Measurements from ENCODE around the gene ZNF469. TPM values are rescaled to one million over a fixed set of nuclear protein-coding genes. Genes with fewer than 3 reads are reported as not detected.

Gene ZNF469
- total RNA-seq, 1 experiment from 2014 or later: not detected

- H3K36me3 ChIP-seq (ENCODE audit: insufficient read depth, low read length): no peaks in the 10 kb centered on the region
- H3K27me3 ChIP-seq (ENCODE audit: low read length): no peaks in the 10 kb centered on the region
- no peaks in the 10 kb centered on the region for H3K79me2 ChIP-seq (ENCODE audit: low read length)
- no peaks in the 10 kb centered on the region for H3K9me2 ChIP-seq (replicated peaks; ENCODE audit: insufficient read depth, low read length)
- H3K4me3 ChIP-seq (ENCODE audit: low read length): no peak overlapping the region
- DNase-seq: no peak
- no peak overlapping the region for H3K27ac ChIP-seq (ENCODE audit: low read length)
- no peak overlapping the region for H3K4me2 ChIP-seq (ENCODE audit: low read depth, low read length, poor library complexity, severe bottlenecking)
- H2AFZ ChIP-seq (ENCODE audit: low read length): no peak overlapping the region
- H3K4me1 ChIP-seq (ENCODE audit: low read length): no peaks in the 10 kb centered on the region
- H3K9me3 ChIP-seq (ENCODE audit: low read length): no peaks in the 10 kb centered on the region
- no peak overlapping the region for H3K9ac ChIP-seq (ENCODE audit: low read length)
- no peaks in the 10 kb centered on the region for H4K20me1 ChIP-seq (ENCODE audit: insufficient read depth, low read depth, low read length)
These were observed 11.7 kb downstream of the ZNF469 start for GRCh38 chr16:88394426-88394825.

GRCh38 chr16:88395669-88396584, 13.2 kb downstream of the ZNF469 start:
- no peaks in the 10 kb centered on the region for H3K4me1 ChIP-seq (ENCODE audit: low read length)
- H2AFZ ChIP-seq (ENCODE audit: low read length): no peak overlapping the region
- DNase-seq: no peak
- no peak overlapping the region for H3K9ac ChIP-seq (ENCODE audit: low read length)
- no peaks in the 10 kb centered on the region for H4K20me1 ChIP-seq (ENCODE audit: insufficient read depth, low read depth, low read length)
- no peak overlapping the region for H3K27ac ChIP-seq (ENCODE audit: low read length)
- no peaks in the 10 kb centered on the region for H3K27me3 ChIP-seq (ENCODE audit: low read length)
- no peaks in the 10 kb centered on the region for H3K36me3 ChIP-seq (ENCODE audit: insufficient read depth, low read length)
- H3K9me2 ChIP-seq (replicated peaks; ENCODE audit: insufficient read depth, low read length): no peaks in the 10 kb centered on the region
- no peak overlapping the region for H3K4me3 ChIP-seq (ENCODE audit: low read length)
- H3K4me2 ChIP-seq (ENCODE audit: low read depth, low read length, poor library complexity, severe bottlenecking): no peak overlapping the region
- no peaks in the 10 kb centered on the region for H3K9me3 ChIP-seq (ENCODE audit: low read length)
- no peaks in the 10 kb centered on the region for H3K79me2 ChIP-seq (ENCODE audit: low read length)

- H3K9me2 ChIP-seq (replicated peaks; ENCODE audit: insufficient read depth, low read length): no peaks in the 10 kb centered on the region
- H3K27ac ChIP-seq (ENCODE audit: low read length): no peak overlapping the region
- no peak overlapping the region for H2AFZ ChIP-seq (ENCODE audit: low read length)
- no peak overlapping the region for H3K9ac ChIP-seq (ENCODE audit: low read length)
- H3K4me1 ChIP-seq (ENCODE audit: low read length): no peaks in the 10 kb centered on the region
- no peaks in the 10 kb centered on the region for H3K27me3 ChIP-seq (ENCODE audit: low read length)
- no peak overlapping the region for H3K4me2 ChIP-seq (ENCODE audit: low read depth, low read length, poor library complexity, severe bottlenecking)
- no peaks in the 10 kb centered on the region for H3K79me2 ChIP-seq (ENCODE audit: low read length)
- no peaks in the 10 kb centered on the region for H4K20me1 ChIP-seq (ENCODE audit: insufficient read depth, low read depth, low read length)
- no peaks in the 10 kb centered on the region for H3K9me3 ChIP-seq (ENCODE audit: low read length)
- H3K36me3 ChIP-seq (ENCODE audit: insufficient read depth, low read length): no peaks in the 10 kb centered on the region
- no peak for DNase-seq
- H3K4me3 ChIP-seq (ENCODE audit: low read length): no peak overlapping the region
These were observed 15.6 kb downstream of the ZNF469 start for GRCh38 chr16:88398170-88398873.

DNA sequence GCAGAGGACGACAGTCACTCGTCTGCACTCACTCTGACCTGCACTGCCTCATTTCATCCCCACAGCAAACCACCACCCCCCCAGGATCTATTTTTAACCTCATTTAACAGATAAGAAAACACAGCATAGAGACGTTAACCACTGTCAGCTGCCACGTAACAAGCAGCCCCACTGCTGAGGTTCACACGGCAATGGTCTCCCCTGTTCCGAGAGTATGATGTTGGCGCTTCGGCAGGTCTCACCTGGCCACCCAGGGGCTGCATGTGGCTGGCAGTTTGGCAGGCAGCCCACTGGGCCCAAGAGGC, 16.1 kb downstream of the ZNF469 start:
- Histone ChIP-seq H3K27me3 (ENCODE audit: low read length) (no peaks in the 10 kb centered on the region), H3K36me3 (ENCODE audit: insufficient read depth, low read length) (no peaks in the 10 kb centered on the region), H3K79me2 (ENCODE audit: low read length) (no peaks in the 10 kb centered on the region), H3K4me3 (ENCODE audit: low read length) (no peak overlapping the region), H3K4me2 (ENCODE audit: low read depth, low read length, poor library complexity, severe bottlenecking) (no peak overlapping the region), H3K9me3 (ENCODE audit: low read length) (no peaks in the 10 kb centered on the region), H3K27ac (ENCODE audit: low read length) (no peak overlapping the region), H3K9me2 (replicated peaks; ENCODE audit: insufficient read depth, low read length) (no peaks in the 10 kb centered on the region), H4K20me1 (ENCODE audit: insufficient read depth, low read depth, low read length) (no peaks in the 10 kb centered on the region), H3K9ac (ENCODE audit: low read length) (no peak overlapping the region), H2AFZ (ENCODE audit: low read length) (no peak overlapping the region), H3K4me1 (ENCODE audit: low read length) (no peaks in the 10 kb centered on the region)
- no peak for DNase-seq

DNA sequence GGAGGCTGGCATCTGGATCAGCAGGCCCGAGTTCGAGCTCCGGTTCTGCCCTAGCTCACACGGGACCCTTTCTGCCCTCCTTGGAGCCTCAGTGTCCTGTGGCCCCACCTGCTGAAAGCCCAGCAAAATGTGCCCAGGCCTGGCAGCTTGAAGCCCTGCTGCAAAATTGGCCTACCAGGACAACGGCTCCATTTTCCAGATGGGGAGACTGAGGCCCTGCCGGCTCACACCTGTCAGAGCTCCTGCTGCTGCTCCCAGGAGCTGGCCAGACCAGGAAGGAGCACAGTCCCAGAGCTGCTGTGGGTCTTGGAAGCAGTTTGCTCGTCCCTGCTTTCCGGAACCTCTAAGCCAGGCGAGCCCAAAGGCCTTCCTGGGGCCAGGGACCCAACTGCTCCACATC, 17.4 kb downstream of the ZNF469 start:
- no peaks in the 10 kb centered on the region for H3K79me2 ChIP-seq (ENCODE audit: low read length)
- no peak overlapping the region for H3K4me3 ChIP-seq (ENCODE audit: low read length)
- H3K9me3 ChIP-seq (ENCODE audit: low read length): no peaks in the 10 kb centered on the region
- no peak overlapping the region for H2AFZ ChIP-seq (ENCODE audit: low read length)
- H3K27ac ChIP-seq (ENCODE audit: low read length): no peak overlapping the region
- no peak overlapping the region for H3K4me2 ChIP-seq (ENCODE audit: low read depth, low read length, poor library complexity, severe bottlenecking)
- no peaks in the 10 kb centered on the region for H3K36me3 ChIP-seq (ENCODE audit: insufficient read depth, low read length)
- H3K27me3 ChIP-seq (ENCODE audit: low read length): no peaks in the 10 kb centered on the region
- DNase-seq: no peak
- H3K9ac ChIP-seq (ENCODE audit: low read length): no peak overlapping the region
- H4K20me1 ChIP-seq (ENCODE audit: insufficient read depth, low read depth, low read length): no peaks in the 10 kb centered on the region
- H3K4me1 ChIP-seq (ENCODE audit: low read length): no peaks in the 10 kb centered on the region
- H3K9me2 ChIP-seq (replicated peaks; ENCODE audit: insufficient read depth, low read length): no peaks in the 10 kb centered on the region

DNA sequence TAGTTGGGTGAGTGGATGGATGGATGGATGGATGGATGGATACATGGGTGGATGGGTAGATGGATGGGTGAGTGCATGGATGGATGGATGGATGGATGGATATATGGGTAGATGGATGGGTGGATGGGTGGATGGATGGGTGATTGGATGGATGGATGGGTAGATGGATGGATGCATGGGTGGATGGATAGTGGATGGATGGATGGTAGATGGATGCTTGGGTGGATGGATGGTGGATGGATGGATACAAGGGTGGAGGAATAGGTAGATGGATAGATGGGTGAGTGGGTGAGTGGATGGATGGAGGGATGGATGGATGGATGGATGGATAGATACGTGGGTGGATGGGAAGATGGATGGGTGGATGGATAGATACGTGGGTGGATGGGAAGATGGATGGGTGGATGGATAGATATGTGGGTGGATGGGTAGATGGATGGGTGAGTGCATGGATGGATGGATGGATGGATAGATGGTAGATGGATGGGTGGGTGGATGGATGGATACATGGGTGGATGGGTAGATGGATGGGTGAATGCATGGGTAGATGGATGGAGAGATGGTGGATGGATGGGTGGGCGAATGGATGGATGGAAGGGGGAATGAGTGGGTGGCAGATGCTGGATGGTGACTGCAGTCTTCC, 19.0 kb downstream of the ZNF469 start:
- Histone ChIP-seq H3K27ac (ENCODE audit: low read length) (no peak overlapping the region), H4K20me1 (ENCODE audit: insufficient read depth, low read depth, low read length) (no peaks in the 10 kb centered on the region), H3K79me2 (ENCODE audit: low read length) (no peaks in the 10 kb centered on the region), H3K4me3 (ENCODE audit: low read length) (no peak overlapping the region), H3K9me3 (ENCODE audit: low read length) (no peaks in the 10 kb centered on the region), H3K9me2 (replicated peaks; ENCODE audit: insufficient read depth, low read length) (no peaks in the 10 kb centered on the region), H3K27me3 (ENCODE audit: low read length) (no peaks in the 10 kb centered on the region), H2AFZ (ENCODE audit: low read length) (no peak overlapping the region), H3K4me1 (ENCODE audit: low read length) (no peaks in the 10 kb centered on the region), H3K4me2 (ENCODE audit: low read depth, low read length, poor library complexity, severe bottlenecking) (no peak overlapping the region), H3K9ac (ENCODE audit: low read length) (no peak overlapping the region), H3K36me3 (ENCODE audit: insufficient read depth, low read length) (no peaks in the 10 kb centered on the region)
- no peak for DNase-seq

- no peak overlapping the region for H3K27ac ChIP-seq (ENCODE audit: low read length)
- H3K27me3 ChIP-seq (ENCODE audit: low read length): no peaks in the 10 kb centered on the region
- DNase-seq: no peak
- no peak overlapping the region for H3K4me2 ChIP-seq (ENCODE audit: low read depth, low read length, poor library complexity, severe bottlenecking)
- H3K9me2 ChIP-seq (replicated peaks; ENCODE audit: insufficient read depth, low read length): no peaks in the 10 kb centered on the region
- no peaks in the 10 kb centered on the region for H3K9me3 ChIP-seq (ENCODE audit: low read length)
- no peaks in the 10 kb centered on the region for H3K4me1 ChIP-seq (ENCODE audit: low read length)
- H3K4me3 ChIP-seq (ENCODE audit: low read length): no peak overlapping the region
- no peak overlapping the region for H2AFZ ChIP-seq (ENCODE audit: low read length)
- no peak overlapping the region for H3K9ac ChIP-seq (ENCODE audit: low read length)
- H3K36me3 ChIP-seq (ENCODE audit: insufficient read depth, low read length): no peaks in the 10 kb centered on the region
- H3K79me2 ChIP-seq (ENCODE audit: low read length): no peaks in the 10 kb centered on the region
- H4K20me1 ChIP-seq (ENCODE audit: insufficient read depth, low read depth, low read length): no peaks in the 10 kb centered on the region
These were observed 19.9 kb downstream of the ZNF469 start for GRCh38 chr16:88402551-88403240.

Measured in Karpas-422 (cell line).